Fibroblast of the aortic adventitia (primary cell): ENCODE results near the gene CISD2. TPM values are rescaled to one million over a fixed set of nuclear protein-coding genes. Genes with fewer than 3 reads are reported as not detected.
"Not testable (repeated sequence)": the region's sequence is repeated elsewhere in the genome, so short reads cannot be mapped to it uniquely, and the experiment has no call there.

Source experiments
- DNase-seq: peaks from one replicate; pipeline ENCODE4 v3.0.0-alpha.2; 2010; ENCODE audit warnings: low read depth
- H3K4me3 ChIP-seq: 2 replicates; pipeline ENCODE4 v1.5.1; 2011; ENCODE audit warnings: low read depth, mild to moderate bottlenecking, control low read depth, low read length, moderate library complexity
- CTCF ChIP-seq: IDR thresholded peaks from 2 replicates; pipeline ENCODE4 v1.5.1; 2011; ENCODE audit warnings: mild to moderate bottlenecking, low read length, control low read depth, inconsistent platforms; ENCODE audit not compliant: insufficient read depth
- total RNA-seq: library from RNA; depleted of rRNA; stranded (reverse); fragments of >200 nt; gene quantifications from 2 replicates; pipeline ENCODE4 v1.2.3, GENCODE V29; 2012; ENCODE audit warnings: low replicate concordance

Gene CISD2
- total RNA-seq, 1 donor = 52.9 TPM

DNA sequence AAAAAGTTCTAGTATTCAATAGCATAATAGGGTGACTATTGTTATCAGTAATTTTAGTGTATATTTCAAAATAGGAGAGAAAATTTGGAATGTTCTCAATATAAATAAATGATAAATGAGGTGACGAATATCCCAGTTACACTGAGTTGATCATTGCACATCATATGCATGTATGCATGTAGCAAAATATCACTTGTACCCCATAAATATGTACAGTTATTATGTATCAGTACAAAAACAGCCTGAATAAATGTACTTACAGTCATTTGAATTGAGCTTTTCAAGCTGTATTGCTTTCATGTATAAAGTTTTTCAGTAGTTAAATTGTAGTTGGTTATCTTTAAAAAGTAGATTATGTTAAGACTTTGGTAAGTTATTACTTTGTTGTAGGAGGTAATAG, 12.6 kb downstream of the CISD2 start:
- DNase-seq = no peak
- TF ChIP-seq CTCF = no peak
- H3K4me3 ChIP-seq = no peak overlapping the region

DNA sequence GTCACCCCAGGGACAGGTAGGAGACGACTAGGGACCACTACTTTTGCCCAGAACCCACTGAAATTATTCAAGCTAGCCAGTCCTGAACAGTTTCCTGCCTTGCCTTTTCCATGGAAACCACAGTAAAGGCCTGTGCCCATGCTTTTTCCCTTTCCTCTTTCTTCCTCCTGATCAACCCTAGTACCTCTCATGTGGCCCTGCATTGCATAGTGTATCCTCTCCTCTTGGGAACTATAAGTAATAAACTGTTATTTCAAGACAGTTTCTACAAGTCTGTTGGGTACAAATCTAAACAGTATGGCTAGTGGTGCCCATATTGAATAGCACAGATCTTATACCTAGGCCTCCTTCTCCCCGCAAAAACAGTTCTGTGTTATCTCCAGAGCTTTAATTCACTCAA, 14.5 kb downstream of the CISD2 start:
- no peak for DNase-seq
- TF ChIP-seq CTCF = no peak
- no peak overlapping the region for H3K4me3 ChIP-seq

DNA sequence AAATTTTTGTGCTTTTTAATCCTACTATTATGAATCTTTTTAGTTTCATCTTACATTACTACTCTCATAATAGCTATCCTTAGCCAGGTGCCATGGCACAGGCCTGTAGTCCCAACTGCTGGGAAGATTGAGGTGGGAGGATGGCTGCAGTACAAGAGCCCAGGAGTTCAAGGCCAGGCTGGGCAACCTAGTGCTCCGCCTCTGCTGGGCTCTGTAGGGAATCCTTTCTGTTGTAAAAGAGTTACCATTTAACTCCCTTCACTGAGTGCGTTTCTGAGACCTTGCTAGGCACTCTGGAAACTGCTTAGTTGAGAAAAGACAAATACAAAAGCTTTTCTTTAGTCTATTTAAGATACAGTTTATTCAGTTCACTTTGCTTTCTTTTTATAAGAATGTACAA, 19.8 kb downstream of the CISD2 start:
- H3K4me3 ChIP-seq, DNase-seq: not testable (repeated sequence)

DNA sequence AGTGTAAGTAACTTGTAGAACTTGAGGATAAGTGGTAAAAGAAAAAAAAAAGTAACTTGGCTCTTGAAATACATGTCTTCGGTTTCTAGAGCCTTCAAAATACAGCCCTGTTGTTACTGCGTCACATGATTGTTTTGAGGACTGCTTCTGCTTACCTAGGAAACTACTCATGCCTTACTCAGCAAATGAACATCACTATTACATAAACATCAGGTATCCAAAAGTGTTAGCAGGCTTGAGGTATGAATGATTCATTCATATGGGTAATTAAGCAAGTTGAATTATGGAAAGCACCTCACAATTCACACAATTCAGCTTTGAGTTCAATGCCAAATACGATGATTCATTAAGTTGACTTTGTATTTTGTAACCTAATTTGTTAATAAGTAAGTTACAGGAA, 21.1 kb downstream of the CISD2 start:
- not testable (repeated sequence) for DNase-seq, H3K4me3 ChIP-seq

DNA sequence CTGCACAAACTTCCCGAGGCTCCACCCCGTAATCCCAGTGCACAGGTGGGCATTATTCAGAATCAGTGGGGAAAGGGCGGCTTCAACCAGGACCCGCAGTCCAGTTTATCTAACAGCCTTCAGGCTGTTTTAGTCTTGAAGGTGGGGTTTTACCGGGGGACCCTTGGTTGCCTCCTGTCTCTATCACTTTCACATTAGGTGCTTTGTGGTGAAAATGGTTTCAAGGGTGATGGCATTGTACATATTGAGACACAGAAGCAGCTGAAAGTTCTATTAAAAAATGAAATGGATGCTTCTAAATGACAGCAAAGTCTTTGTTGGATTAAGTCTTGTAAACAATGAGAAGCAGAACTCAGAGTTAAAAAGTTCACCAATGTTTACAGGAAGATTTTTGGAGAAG, 27.8 kb downstream of the CISD2 start:
- DNase-seq, H3K4me3 ChIP-seq: not testable (repeated sequence)

DNA sequence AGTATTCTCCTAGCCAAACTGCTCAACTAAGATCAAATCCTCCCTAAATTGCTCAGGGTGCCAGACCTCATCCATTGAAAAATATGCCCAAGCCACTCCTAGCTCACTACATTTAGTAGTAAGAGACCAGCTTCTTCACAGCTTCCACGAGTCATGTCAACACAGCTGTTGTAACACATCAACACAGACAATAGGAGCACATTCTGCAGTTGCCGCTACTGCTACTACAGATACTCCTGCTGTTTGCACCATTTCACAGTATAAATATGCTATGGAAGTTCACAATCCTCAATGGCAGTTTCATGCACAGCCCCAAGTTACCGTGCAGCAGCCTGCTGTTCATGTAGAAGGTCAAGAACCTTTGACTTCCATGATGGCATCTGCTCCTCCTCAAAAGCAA, 28.8 kb downstream of the CISD2 start:
- not testable (repeated sequence) for H3K4me3 ChIP-seq, DNase-seq

GRCh38 chr4:102901804-102902203, 33.0 kb downstream of the CISD2 start:
- no peak for DNase-seq
- no peak overlapping the region for H3K4me3 ChIP-seq
- TF ChIP-seq CTCF = no peak

GRCh38 chr4:102918859-102919258, 50.1 kb downstream of the CISD2 start:
- no peak for TF ChIP-seq CTCF
- H3K4me3 ChIP-seq = no peak overlapping the region
- no peak for DNase-seq

DNA sequence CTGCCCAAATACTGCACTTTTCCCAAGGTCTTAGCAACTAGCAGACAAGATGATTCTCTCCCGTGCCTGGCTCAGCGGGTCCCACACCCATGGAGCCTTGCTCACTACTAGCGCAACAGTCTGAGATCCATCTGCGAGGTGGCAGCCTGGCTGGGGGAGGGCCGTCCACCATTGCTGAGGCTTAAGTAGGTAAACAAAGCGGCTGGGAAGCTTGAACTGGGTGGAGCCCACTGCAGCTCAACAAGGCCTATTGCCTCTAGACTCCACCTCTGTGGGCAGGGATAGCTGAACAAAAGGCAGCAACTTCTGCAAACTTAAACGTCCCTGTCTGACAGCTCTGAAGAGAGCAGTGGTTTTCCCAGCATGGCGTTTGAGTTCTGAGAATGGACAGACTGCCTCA, 50.9 kb downstream of the CISD2 start:
- not testable (repeated sequence) for DNase-seq, H3K4me3 ChIP-seq

DNA sequence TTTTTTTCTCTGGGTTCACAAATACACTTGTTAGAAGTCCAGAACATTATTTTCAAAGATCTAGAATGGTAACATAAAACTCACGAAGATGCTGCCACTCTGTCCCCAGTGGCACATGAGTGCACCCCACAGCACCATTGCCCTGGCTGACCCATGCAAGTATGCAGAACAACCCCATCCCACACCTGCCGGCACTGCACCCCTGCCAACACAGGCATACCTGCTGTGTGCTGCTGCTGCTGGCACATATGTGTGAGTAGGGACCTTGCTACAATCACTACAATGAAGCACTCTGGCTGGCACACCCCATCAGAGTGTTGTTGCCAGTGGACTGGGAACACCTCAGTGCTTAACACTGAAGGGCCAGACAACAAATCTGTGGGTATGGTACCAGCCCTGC, 66.9 kb downstream of the CISD2 start:
- TF ChIP-seq CTCF = no peak
- no peak for DNase-seq
- no peak overlapping the region for H3K4me3 ChIP-seq

- not testable (repeated sequence) for DNase-seq, H3K4me3 ChIP-seq
Observed at GRCh38 chr4:102938063-102938462, 69.3 kb downstream of the CISD2 start.
